GM21786 (cell line): ENCODE measurements around the gene HK3.
"Not testable (repeated sequence)": the region's sequence is repeated elsewhere in the genome, so short reads cannot be mapped to it uniquely, and the experiment has no call there.

Experiments
- ATAC-seq: cut with Tn5 transposase; IDR thresholded peaks from one replicate; pipeline ENCODE4 v1.9.1; 2021; ENCODE audit not compliant: unreplicated experiment

HK3 gene

GRCh38 chr5:176883700-176884570 is 15.2 kb downstream of the HK3 start:
- ATAC-seq: no peak

DNA sequence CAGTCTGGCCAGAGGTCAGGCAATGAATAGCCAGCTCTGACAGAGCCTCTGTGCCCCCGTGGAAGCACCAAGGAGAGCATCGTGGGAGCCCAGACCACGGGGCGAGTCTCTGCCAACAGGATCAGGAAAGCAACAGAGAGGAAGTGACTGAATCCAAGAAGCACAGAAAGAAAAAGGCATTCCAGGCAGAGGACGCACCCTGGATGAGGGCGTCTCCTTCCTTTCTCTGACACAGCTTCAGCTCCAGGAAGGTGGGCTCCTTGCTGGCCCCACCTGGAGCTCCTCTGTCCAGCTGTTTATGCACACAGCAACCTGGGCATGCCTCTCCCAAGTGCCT is 16.6 kb downstream of the HK3 start:
- no peak for ATAC-seq

GRCh38 chr5:176881816-176882566 is 17.2 kb downstream of the HK3 start:
- ATAC-seq: no peak

DNA sequence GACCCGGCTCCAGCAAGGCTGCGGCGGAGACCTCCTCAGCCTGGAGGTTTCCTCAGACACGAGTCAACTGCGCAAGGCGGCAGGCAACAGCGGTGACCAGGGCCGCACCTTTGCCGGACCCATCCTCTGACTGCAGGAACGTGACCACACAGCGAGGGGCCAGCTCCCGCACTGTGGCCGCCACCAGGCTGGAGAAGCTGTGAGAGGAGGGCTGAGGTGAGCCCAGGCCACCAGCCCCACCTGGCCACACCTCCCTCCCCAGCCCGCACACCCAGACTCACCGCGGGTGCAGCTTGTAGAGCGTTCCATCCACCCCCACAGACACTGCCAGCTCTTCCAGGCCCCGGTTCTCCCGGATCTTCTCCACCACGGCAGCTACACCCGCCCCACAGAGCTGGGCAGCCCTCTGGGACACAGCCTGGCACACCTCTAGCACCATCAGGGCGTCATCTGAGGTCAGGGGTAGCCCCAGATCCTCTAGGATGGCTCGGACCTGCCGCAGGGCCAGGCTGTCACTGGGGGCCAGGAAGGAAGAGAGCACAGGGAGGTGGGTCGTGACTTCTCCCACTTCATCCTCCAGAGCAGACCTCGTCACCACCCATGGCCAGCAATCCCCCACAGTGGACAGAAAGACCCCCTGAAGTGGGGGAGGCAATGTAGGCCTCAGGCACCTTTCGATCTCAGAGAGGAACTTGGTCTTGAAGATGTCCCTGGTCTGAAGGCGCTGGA is 18.0 kb downstream of the HK3 start:
- ATAC-seq: no peak

GRCh38 chr5:176880366-176881020 is 18.7 kb downstream of the HK3 start:
- ATAC-seq: no peak

GRCh38 chr5:176879663-176880361 is 19.3 kb downstream of the HK3 start:
- no peak for ATAC-seq

DNA sequence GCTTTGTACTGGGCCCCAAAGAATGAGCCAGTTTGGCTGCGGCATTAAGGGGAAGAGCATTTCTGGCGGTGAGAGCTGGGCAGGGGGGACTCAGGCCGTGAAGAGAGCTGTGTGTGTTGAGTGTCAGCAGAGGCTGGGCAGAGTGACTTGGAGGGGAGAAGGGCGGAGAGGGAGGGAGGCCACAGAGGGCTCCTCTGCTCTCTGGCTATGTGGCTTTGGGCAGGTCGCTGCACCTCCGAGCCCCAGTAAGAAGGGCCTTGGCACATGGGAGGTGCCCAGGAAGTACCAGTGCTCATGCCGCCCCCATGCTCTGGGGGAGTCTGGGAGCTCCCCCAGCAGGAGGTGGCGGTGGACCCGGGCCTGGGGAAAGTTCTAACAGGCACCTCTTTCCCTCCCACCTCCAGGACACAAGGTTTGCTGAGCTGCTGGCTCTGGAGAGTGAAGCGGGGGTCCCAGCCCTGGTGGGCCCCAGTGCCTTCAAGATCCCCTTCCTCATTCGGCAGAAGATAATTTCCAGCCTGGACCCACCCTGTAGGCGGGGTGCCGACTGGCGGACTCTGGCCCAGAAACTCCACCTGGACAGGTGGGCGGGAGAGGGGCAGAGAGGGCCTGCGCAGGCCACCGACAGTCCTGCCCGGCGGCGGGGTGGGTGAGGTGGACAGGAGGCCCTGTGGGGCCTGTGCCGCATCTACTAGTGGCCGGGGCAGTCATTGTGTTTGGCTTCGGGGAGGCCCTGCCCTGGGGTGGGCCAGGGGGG is 20.1 kb downstream of the HK3 start:
- ATAC-seq: no peak

DNA sequence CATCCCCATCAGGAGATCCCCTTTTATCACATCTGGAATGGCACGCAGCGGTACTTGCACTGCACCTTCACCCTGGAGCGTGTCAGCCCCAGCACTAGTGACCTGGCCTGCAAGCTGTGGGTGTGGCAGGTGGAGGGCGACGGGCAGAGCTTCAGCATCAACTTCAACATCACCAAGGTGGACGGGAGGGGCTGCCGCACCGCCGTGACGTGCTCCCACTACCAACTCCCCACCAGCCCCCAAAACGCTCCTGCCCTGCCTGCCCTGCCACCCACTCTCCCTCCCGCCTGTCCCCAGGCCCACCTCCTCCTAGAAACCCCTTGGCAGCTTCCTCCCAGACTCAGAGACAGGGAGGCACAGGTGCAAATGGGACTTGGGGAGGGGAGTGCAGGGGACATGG is 20.7 kb downstream of the HK3 start:
- no peak for ATAC-seq

- no peak for ATAC-seq
These were observed 21.3 kb downstream of the HK3 start for GRCh38 chr5:176877793-176878331.

GRCh38 chr5:176876506-176877431 is 22.4 kb downstream of the HK3 start:
- no peak for ATAC-seq

GRCh38 chr5:176875783-176876505 is 23.2 kb downstream of the HK3 start:
- no peak for ATAC-seq

GRCh38 chr5:176875014-176875550 is 24.1 kb downstream of the HK3 start:
- no peak for ATAC-seq

- ATAC-seq: no peak
These were observed 24.9 kb downstream of the HK3 start for GRCh38 chr5:176874198-176874780.

GRCh38 chr5:176873541-176874172 is 25.5 kb downstream of the HK3 start:
- no peak for ATAC-seq

- not testable (repeated sequence) for ATAC-seq
These were observed 26.1 kb downstream of the HK3 start for GRCh38 chr5:176873011-176873410.

DNA sequence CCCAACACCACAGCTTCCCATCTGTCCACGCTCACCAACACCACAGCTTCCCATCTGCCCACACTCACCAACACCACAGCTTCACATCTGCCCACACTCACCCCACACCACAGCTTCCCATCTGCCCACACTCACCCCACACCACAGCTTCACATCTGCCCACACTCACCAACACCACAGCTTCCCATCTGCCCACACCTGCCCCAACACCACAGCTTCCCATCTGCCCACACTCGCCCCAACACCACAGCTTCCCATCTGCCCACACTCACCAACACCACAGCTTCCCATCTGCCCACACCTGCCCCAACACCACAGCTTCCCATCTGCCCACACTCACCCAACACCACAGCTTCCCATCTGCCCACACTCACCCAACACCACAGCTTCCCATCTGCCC is 26.6 kb downstream of the HK3 start:
- ATAC-seq: not testable (repeated sequence)

DNA sequence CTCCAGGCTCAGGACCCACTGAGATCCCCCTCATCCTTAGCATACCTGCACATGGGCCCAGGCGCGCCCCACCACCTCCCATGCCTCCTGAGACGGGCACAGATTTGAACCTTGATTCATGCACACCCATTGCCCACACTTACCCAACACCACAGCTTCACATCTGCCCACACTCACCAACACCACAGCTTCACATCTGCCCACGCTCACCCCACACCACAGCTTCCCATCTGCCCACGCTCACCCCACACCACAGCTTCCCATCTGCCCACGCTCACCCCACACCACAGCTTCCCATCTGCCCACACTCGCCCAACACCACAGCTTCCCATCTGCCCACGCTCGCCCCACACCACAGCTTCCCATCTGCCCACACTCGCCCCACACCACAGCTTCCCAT is 28.5 kb downstream of the HK3 start:
- not testable (repeated sequence) for ATAC-seq
